Cardiac fibroblast (primary cell): ENCODE results near the gene NKAP.

Experiments used
- DNase-seq, 2 donors: peaks; one replicate each; pipeline versions ENCODE4 v3.0.0 to v3.0.0-alpha.2; 2010; ENCODE audit warnings: low read depth in 2 of 2
- H3K4me3 ChIP-seq, 2 donors: replicated peaks in 1 of 2; 1 replicate in 1 of 2; 2 replicates in 1 of 2; pipeline ENCODE4 v1.5.1; 2011; ENCODE audit warnings: low read depth in 2 of 2, low read length in 2 of 2, mild to moderate bottlenecking in 2 of 2, moderate library complexity in 1 of 2
- CTCF ChIP-seq: IDR thresholded peaks from one replicate; pipeline ENCODE4 v1.5.1; 2011; ENCODE audit warnings: low read depth, mild to moderate bottlenecking, low read length, inconsistent platforms

The NKAP gene

GRCh38 chrX:119871599-119872395, 71.8 kb downstream of the NKAP start, which contains the start of the genes NDUFA1 and RNF113A:
TSS of gene NDUFA1 (plus strand) at chrX:119871832. CDS start at chrX:119871912, 80 bp downstream.
TSS of gene RNF113A (minus strand) at chrX:119871733. CDS start at chrX:119871613, 120 bp downstream.
- TF ChIP-seq CTCF = no peak
- DNase-seq = peak; percentile 79 to 88
- H3K4me3 ChIP-seq = peak within 1 kb of the TSS; percentile 69

GRCh38 chrX:119871245-119871598, 72.3 kb downstream of the NKAP start:
- H3K4me3 ChIP-seq = peak overlapping the region; percentile 69
- TF ChIP-seq CTCF = no peak
- DNase-seq = peak in 1 of 2 donors; percentile 19
